Activated CD4-positive, alpha-beta T cell treated with anti-CD3 and anti-CD28 coated beads, Interleukin-2, amount 50 U/mL, for 4 hours (primary cell): ENCODE results near the gene RAD51D.
A peak's percentile ranks its signal among the peaks of the same experiment; 100 is the strongest.
"Not testable (repeated sequence)": the region's sequence is repeated elsewhere in the genome, so short reads cannot be mapped to it uniquely, and the experiment has no call there.

ENCODE experiments used
- DNase-seq, 2 experiments: peaks; one replicate each; pipeline ENCODE4 v3.0.0-alpha.2; 2020

The RAD51D gene

DNA sequence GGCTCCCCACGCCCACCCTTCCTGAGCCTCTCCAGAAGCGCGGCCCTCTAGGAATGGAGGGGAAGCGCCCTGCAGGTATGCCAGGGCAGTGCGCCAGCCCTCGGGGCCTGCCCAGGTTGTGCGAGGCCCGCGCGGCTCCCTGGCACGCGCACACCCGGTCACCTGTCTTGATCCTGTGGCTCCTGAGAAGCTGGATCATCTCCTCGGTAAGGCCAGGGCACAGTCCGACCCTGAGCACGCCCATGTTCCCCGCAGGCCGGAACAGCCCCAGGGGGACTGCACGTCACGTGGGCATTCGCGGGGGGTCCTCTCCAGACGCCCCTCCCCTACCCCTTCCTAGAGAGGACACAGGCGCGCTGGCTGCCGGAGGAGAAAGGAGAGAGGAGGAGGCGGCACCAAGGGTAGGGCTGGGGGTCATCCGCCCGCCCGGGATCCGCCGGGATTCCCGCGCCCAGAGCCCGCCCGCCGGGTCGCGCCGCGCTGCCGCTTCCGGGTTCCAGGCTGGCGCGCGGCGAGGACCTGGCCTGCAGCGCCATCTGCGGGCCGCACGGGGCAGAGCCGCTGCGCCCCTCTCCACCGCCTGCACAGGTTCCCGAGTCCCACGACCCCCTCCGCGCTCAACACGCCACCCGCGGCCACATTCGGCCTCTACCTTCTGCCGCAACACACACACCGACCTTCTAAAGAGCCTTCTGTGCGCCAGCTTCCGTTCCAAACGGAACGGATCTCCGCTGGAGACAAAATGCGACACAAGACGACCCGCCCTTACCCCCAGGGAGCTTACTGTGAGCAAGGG lies at the start of gene RAD51D:
Gene RAD51D (minus strand): TSS at position 491 of the 796 bp plus-strand sequence. CDS start 247 bp downstream, at position 244.
- peak; percentile 67 to 69 for DNase-seq

DNA sequence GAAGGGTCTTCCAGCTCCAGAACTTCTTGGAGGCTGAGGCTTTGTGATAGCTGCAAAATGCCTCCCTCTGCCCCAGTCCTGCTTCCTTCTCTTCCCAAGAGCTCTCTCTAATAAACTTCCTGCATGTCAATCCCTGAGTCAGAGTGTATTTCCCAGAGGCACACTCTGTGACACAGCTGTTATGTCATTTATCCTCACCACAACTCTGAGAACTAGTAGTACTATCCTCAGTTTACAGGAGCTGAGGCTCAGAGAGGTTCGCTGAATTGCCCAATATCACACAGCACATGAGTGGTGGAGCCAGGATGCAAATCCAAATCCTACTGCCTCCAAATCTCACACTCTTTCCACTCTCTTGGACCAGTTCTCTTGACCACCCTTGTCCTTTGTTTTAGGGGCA lies 48.0 kb upstream of the RAD51D start:
- no peak for DNase-seq

DNA sequence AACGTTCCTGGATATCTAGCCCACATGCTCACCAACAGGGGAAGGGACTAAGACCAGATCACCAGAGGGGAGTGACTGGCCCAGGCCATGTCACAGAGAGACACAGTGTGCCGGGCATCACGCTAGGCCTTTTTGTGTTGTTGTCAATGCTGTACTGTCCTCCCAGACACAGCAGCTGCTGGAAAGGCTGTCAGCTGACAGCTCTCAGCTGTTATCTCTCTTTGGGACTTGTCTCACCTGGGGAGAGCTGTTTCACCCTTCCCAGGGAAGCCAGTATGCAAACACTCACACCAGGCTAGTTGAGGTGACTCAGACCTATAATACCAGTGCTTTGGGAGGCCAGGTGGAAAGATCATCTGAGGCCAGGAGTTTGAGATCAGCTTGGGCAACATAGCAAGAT lies 47.4 kb upstream of the RAD51D start:
- no peak for DNase-seq

DNA sequence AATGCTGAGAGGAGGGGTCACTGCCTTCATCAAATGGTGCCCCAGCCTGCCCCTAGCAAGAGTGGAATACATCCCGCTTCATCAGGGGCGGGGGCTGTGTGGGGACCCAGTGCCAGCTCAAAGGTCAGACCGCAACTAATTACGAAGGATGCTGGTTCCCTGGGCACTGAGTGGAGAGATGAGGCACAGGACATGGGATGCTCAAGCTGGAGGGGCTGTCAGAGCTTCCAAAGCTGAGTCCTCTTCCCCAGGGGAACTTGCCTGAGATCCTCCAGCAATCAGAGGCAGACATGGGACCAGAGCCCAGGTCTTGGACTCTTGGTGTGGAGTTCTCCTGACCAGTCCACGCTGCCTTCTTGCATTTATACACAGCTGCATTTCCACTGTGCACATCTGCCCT lies 46.9 kb upstream of the RAD51D start:
- DNase-seq: no peak

DNA sequence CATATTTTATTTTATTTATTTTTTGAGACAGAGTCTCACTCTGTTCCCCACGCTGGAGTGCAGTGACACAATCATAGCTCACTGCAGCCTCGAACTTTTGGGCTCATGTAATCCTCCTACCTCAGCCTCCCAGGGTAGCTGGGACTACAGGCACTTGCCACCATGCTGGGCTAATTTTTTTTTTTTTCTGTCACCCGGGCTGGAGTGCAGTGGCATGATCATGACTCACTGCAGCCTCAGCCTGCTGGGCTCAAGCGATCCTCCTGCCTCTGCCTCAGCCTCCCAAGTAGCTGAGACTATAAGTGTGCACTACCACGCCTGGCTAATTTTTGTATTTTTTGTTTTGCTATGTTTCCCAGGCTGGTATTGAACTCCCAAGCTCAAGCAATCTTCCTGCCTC lies 45.1 kb upstream of the RAD51D start:
- DNase-seq: no peak

DNA sequence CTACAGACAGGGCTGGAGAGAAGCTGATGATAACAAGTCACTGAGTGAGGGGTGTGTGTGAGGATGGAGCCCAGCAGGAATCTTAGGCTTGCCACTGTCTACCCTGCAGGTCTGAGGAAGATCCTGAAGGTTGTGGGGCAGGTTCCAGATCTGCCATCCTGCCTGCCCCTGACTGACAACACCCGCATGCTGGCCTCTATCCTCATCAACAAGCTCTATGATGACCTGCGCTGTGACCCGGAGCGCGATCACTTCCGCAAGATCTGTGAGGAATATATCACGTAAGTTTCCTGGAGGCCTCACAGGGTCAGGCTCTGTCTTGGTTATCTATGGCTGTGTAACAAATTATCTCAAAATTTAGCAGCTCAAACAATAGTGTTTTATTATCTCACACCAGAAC lies 44.2 kb upstream of the RAD51D start:
- DNase-seq: no peak

DNA sequence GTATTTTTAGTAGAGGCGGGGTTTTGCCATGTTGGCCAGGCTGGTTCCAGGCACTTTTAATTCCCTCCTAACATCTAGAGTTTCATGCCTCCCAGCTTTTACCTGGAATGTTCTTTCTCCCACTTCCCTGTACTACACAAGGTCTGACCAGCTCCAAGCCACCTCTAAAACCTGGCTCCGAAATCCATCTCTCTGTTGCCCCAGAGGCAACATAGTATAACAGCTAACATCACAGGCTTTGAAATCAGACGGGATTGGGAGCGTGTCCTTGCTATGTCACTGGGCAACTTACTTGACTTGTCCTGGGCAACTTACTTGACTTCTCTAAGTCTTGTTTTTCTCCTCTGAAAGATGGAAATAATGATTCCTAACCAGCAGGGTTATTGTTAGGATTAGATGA lies 43.1 kb upstream of the RAD51D start:
- DNase-seq: no peak

DNA sequence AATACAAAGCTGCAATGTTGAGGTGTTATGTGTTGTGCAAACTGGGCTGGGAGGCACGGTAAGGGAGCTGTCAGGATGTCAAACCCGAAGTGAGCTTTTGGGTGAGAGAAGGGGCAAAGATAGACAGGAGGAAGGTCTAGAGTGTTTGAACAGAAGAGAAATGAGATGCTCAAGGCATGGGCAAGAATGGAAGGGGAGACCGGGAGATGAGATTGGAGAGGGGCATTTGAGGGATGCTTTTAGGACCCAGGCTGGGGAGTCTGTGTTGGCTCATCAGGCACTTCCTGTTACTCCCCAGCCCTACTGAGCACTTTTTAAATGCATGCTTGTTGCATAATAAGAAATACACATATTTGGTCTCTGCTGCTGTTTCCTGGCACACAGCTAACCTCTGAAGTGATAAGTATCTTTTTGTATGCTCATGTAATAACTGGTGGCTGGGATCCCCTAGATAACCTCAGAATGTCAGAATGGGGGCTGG lies 41.7 kb upstream of the RAD51D start:
- DNase-seq: no peak

DNA sequence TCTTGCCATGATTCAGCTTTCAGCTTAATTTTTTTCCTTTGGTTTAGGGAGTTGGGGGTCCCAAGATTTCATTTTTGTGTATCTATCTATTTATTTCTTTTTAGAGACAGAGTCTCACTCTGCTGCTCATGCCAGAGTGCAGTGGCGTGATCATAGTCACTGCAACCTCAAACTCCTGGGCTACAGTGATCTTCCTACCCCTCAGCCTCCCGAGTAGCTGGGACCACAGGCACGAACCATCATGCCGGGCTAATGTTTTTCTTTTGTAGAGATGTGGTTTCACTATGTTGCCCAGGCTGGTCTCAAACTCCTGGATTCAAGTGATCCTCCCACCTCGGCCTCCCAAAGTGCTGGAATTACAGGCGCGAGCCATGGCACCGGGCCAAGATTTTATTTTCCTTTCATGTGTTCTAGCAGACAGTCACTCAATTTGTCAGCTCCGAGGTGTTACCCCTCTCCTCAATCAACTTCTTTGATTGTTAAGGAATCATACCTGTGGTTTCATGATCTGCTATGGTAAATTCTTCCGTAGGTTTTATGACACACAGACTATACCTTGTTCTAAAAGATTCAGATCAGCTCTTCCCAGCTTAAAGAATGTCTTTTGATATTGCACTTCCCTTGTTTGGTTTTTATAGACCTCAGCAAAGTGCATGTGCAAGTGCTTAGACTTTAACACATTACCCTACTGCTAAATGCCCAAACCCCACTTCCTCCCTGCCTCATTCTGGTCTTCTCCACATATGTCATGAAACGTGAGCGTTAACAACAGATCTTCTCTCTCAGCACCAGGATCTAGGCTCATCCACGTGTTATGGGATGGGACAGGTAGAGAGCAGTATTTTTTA lies 40.9 kb upstream of the RAD51D start:
- peak; percentile 22 to 31 for DNase-seq

DNA sequence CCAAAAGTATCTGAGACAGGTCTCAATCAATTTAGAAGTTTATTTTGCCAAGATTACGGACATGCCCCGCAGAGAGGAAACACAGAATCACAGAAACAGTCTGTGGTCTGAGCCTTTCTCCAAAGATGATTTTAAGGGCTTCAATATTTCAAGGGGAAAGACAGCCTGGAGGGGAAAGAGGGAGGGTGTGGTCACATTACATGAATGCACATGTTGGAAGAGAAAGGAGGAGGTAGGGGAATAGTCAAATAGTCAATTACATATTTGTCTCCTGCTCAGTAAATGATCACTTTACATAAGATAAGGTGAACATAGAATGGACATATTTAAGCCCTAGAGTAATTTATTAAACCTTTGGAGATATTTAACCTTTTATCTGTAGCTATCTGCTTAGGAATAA lies 40.3 kb upstream of the RAD51D start:
- no peak for DNase-seq

DNA sequence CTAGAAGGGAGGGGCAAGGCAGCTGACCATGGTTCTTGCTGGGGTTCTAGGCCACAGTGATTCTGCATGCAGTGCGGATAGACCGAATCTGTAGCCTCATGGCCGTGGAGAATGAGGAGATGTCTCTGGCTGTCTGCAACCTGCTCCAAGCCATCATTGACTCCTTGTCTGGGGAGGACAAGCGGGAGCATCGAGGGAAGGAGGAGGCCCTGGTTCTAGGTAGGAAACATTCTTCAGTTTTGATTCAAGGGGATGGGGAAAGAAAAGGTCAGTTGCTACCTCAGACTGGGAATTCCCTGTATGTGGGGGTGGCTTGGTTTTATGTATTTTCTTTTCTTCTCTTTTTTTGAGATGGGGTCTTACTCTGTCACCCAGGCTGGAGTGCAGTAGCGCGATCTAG lies 35.6 kb upstream of the RAD51D start:
- no peak for DNase-seq

DNA sequence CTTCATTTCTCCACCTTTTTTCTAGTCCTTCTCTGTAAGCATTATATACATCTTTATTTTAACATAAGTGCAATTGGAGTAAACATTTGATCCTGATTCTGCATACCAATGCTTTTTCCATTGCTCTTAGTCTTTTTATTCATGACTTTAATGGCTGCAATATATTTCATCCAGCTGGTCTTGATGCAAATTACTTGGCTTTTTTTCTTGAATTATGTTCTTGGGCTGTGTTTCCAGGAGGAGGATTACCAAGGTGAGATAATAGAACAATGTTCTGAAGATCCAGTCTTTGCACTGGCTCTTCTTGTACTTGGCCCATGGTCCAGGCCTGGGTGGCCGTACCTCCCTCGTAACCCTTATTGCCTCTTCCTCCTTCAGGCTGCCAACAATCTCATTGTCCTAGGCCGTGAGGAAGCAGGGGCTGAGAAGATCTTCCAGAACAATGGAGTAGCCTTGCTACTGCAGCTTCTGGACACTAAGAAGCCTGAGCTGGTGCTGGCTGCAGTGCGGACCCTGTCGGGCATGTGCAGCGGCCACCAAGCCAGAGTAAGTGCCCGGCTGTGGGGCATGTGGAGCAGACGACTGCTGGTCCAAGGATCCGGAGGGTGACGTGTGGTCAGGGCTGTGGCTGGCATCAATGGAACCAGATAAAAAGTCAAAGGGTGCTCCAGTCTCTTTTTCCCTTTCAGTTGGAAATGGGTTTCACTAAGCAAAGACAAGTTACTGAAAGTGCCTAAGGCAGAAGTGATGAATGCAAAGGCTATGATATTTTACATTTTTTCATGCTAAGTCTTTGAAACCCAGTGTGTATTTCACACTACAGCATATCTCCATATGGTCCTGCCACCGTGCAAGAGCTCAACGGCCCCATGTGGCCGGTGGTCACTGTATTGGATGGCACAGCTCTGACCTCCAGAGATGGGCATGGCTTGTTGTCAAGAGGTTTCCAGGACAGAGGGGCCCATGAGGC lies 34.8 kb upstream of the RAD51D start:
- no peak for DNase-seq

DNA sequence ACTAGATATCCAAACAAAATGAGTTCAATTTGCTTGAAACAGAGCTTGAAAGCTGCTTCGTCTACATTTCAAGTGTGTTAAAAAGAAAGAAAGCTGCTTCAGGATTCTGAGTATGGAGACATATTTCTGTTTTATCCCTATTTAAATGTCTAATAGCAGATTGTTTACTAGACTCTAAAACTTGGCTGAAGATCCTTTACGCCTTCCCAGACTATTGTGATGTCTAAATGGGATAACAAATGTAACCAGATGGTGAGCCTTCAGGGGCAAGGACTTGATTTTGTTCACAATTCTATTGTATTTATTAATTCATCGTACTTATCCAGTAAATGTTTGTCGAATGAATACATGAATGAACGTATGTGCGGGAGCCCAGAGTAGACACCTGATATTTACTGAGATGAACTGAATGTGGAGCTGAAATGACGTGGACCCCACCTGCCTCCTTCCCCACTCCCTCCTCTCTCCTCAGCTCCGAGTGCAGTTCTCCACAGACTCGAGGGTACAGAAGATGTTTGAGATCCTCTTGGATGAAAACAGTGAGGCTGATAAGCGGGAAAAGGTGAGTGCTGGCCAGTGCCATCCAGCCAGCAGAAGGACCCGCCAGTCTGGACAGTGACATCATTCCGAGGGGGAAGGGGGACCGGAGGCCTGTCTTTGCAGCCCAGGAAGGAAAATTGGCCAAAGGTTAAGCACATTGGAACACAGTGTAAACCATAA lies 32.9 kb upstream of the RAD51D start:
- no peak for DNase-seq

DNA sequence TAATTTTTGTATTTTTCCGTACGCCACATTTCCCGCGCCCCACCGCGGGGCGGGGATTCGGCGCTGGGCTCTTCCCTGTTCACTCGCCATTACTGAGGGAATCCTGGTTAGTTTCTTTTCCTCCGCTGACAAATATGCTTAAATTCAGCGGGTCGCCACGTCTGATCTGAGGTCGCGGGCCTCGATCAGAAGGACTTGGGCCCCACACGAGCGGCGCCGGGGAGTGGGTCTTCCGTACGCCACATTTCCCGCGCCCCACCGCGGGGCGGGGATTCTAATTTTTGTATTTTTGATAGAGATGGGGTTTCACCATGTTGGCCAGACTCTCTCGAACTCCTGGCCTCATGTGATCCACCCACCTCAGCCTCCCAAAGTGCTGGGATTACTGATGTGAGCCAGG lies 31.4 kb upstream of the RAD51D start:
- not testable (repeated sequence) for DNase-seq

DNA sequence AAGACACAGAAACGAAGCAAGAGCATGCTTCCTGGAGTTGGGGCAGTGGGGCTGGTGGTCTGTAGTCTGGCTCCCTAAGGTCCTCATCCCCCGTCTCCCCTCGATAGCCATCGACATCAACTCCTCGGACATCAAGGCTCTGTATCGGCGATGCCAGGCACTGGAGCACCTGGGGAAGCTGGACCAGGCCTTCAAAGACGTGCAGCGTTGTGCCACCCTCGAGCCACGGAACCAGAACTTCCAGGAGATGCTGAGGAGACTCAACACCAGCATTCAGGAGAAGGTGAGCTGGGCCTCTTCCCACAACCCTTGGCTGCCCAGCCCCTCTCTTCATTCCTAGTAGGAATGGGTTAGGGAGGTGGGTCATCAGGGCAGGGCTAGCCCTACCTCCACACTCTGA lies 30.3 kb upstream of the RAD51D start:
- DNase-seq: no peak

DNA sequence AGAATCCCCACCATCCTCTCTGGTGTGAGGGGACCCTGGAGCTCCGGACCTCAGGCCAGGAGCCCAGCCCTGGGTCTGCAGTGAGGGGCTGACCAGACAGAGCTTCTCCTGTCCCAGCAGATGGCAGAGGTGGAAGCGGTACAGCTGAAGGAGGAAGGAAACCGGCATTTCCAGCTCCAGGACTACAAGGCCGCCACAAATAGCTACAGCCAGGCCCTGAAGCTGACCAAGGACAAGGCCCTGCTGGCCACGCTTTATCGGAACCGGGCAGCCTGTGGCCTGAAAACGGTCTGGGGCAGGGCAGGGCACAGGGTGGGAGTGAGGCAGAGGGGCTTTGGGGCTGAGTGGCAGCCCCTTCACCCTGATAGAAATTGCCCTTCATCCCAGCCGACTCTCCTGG lies 28.5 kb upstream of the RAD51D start:
- no peak for DNase-seq

DNA sequence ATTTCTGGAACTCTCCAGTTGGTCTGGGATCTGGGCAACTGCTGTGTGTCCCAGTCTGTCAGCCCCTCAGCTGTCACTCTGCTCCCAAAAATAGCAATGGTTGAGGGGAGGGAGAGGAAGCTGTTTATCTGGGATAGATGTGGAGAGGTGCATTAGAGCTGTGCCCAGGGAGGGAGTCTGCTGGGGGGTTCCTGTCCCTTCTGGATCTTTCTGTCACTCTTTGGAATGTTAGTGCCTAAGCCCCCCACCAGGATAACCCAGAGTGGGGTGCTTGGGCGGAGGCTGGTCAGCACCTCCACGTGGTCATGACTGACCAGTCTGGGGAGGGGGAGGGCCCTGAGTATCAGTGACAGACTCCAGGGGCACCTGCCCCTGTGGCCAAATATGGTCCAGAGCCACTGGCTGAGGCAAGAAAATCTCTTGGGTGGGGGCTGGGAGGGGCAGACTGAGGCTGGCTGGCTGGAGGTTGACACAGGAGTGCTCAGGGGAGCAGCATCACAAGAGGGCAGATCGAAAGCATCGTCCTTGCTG lies 27.8 kb upstream of the RAD51D start, which contains the start of gene UNC45B:
Gene UNC45B (plus strand): TSS at position 443 of the 531 bp plus-strand sequence. CDS start 447 bp downstream, outside the sequence.
- no peak for DNase-seq

DNA sequence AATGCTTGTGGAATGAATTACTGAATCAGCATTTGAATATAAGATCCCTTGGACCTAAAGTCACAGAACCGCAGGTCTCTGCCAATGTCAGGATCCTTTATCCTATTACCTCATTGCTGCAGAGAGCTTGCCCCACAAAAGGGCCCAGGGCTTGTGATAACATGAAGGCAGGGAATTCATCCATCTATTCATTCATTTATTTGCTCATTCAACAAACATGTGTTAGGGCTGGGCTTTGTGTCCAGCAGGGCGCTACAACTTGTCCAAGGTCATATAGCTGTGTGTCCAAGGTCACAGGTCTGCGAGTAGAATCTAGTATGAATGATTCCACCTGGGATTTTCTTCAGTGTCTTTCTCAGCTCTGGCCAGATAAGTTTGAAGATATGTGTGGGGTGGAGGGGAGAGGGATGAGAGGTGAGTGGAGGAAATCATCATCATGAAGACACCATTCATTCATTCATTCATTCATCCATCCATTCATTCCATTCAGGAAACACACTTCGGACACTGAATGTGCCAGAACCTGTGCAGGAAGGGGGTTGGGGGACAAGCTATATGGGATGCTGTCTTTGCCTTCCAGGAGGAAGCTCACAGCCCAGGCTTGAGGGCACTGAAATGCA lies 26.7 kb upstream of the RAD51D start:
- DNase-seq: no peak

DNA sequence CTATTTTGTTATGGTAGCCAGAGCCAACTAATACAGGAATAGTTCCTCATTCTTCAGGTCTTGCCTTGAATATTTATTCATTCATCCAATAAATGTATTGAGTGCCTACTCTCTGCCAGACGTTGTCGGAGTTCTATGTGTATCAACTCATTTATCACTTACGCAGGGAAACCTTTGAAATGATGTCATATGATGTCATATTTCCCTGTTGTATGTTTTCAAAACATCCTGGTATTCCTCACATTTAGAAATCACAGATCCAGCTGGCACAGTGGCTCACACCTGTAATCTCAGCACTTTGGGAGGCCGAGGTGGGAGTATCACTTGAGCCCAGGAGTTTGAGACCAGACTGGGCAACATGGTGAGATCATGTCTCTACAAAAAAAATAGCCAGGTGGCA lies 25.2 kb upstream of the RAD51D start:
- no peak for DNase-seq

DNA sequence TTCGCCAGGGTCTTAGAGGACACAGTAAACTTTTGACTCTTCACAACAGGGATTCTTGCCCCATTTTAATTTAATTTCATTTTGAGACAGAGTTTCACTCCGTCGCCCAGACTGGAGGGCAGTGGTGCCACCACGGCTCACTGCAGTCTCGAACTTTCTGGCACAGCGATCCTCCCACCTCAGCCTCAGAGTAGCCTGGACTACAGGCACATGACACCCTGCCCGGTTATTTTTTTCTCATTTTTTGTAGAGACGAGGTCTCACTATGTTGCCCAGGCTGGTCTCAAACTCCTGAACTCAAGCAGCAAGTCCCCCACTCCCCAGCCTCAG lies 22.8 kb upstream of the RAD51D start:
- DNase-seq: no peak
